T-helper 17 cell (primary cell): ENCODE results near the gene GOLT1B. TPM values are rescaled to one million over a fixed set of nuclear protein-coding genes. Genes with fewer than 3 reads are reported as not detected.

Experiments used
- ATAC-seq: fragments of 150-1000 bp; cut with Tn5 transposase; 2 replicates; pipeline ENCODE4 v1.10.0; 2021; ENCODE audit warnings: mild to moderate bottlenecking, moderate library complexity
- DNase-seq, 3 donors: peaks; one replicate each; pipeline versions ENCODE4 v3.0.0 to v3.0.0-alpha.2; 2020 to 2021
- H3K9me3 ChIP-seq: one replicate; pipeline ENCODE4 v1.7.0; 2013; ENCODE audit warnings: low read length, mild to moderate bottlenecking; ENCODE audit not compliant: control insufficient read depth, poor library complexity, severe bottlenecking
- H3K27ac Mint-ChIP-seq: one replicate; pipeline ENCODE4 v1.8.0; 2022; ENCODE audit warnings: mild to moderate bottlenecking, moderate library complexity, mixed read lengths
- H3K27me3 Mint-ChIP-seq: one replicate; pipeline ENCODE4 v1.8.0; 2022; ENCODE audit warnings: mixed read lengths
- H3K36me3 Mint-ChIP-seq: one replicate; pipeline ENCODE4 v1.8.0; 2022; ENCODE audit warnings: low read depth, mixed read lengths
- H3K4me1 Mint-ChIP-seq: one replicate; pipeline ENCODE4 v1.8.0; 2022; ENCODE audit warnings: mild to moderate bottlenecking, mixed read lengths
- H3K4me3 Mint-ChIP-seq: one replicate; pipeline ENCODE4 v1.8.0; 2022; ENCODE audit warnings: mild to moderate bottlenecking, moderate library complexity, mixed read lengths
- total RNA-seq, 4 donors: library from RNA in 2 of 4; stranded (reverse) in 2 of 4; gene quantifications; one replicate each; pipeline ENCODE4 v1.2.3 and lab custom pipeline; 2022 to 2026

Gene GOLT1B
- total RNA-seq, 2 donors from 2014 or later: 31.2 to 38.3 TPM

GRCh38 chr12:21559855-21560569 is 58.4 kb downstream of the GOLT1B start:
- H3K27ac Mint-ChIP-seq: no peak overlapping the region
- no peaks in the 10 kb centered on the region for H3K9me3 ChIP-seq
- no peaks in the 10 kb centered on the region for H3K4me1 Mint-ChIP-seq
- H3K27me3 Mint-ChIP-seq: no peaks in the 10 kb centered on the region
- peaks cover 3% of the 10 kb centered on the region for H3K36me3 Mint-ChIP-seq
- no peak for DNase-seq
- no peak overlapping the region for H3K4me3 Mint-ChIP-seq
- no peak for ATAC-seq

GRCh38 chr12:21561158-21561557 is 59.6 kb downstream of the GOLT1B start:
- Mint-ChIP-seq H3K27ac (no peak overlapping the region), H3K4me1 (no peaks in the 10 kb centered on the region), H3K27me3 (no peaks in the 10 kb centered on the region), H3K36me3 (peaks cover 3% of the 10 kb centered on the region), H3K4me3 (no peak overlapping the region)
- ATAC-seq (no peak), DNase-seq (no peak)
- no peaks in the 10 kb centered on the region for H3K9me3 ChIP-seq

- Mint-ChIP-seq H3K27ac (no peak overlapping the region), H3K4me3 (no peak overlapping the region), H3K4me1 (no peaks in the 10 kb centered on the region), H3K27me3 (no peaks in the 10 kb centered on the region), H3K36me3 (peaks cover 3% of the 10 kb centered on the region)
- ATAC-seq: no peak
- H3K9me3 ChIP-seq: no peaks in the 10 kb centered on the region
- DNase-seq: no peak
Measured at GRCh38 chr12:21562859-21563258, 61.3 kb downstream of the GOLT1B start.

GRCh38 chr12:21566223-21566906 is 64.8 kb downstream of the GOLT1B start:
- no peaks in the 10 kb centered on the region for H3K27me3 Mint-ChIP-seq
- no peak for DNase-seq
- peaks cover 3% of the 10 kb centered on the region for H3K36me3 Mint-ChIP-seq

GRCh38 chr12:21566907-21567394 is 65.4 kb downstream of the GOLT1B start:
- Mint-ChIP-seq H3K4me3 (no peak overlapping the region), H3K27me3 (no peaks in the 10 kb centered on the region), H3K27ac (no peak overlapping the region), H3K4me1 (no peaks in the 10 kb centered on the region), H3K36me3 (peaks cover 3% of the 10 kb centered on the region)
- DNase-seq (no peak), ATAC-seq (no peak)
- H3K9me3 ChIP-seq: no peaks in the 10 kb centered on the region

More at GRCh38 chr12:21566223-21566906, 64.8 kb downstream of the GOLT1B start:
- Mint-ChIP-seq H3K4me1 (no peaks in the 10 kb centered on the region), H3K27ac (no peak overlapping the region), H3K4me3 (no peak overlapping the region)
- no peaks in the 10 kb centered on the region for H3K9me3 ChIP-seq
- no peak for ATAC-seq

Other genes with a start within 250 kb of the GOLT1B start
- gene SLCO1A2, start 166.9 kb upstream of the GOLT1B start, total RNA-seq: not detected
- gene IAPP, start 128.9 kb upstream of the GOLT1B start, total RNA-seq: not detected
- gene PYROXD1, start 64.1 kb upstream of the GOLT1B start, total RNA-seq: 10 to 100 TPM; 53.9 to 57.5 TPM
- 10 to 100 TPM; 23.8 to 28.0 TPM for gene RECQL, start 154 bp upstream of the GOLT1B start, total RNA-seq
- 1 to 10 TPM in 1 of 2 donors, not detected in 1; 5.6 TPM for gene SPX, start 24.5 kb downstream of the GOLT1B start, total RNA-seq
- gene GYS2, start 103.1 kb downstream of the GOLT1B start, total RNA-seq: under 1 TPM in 1 of 2 donors, not detected in 1; 0.15 TPM
- gene LDHB, start 156.1 kb downstream of the GOLT1B start, total RNA-seq: 100 to 1,000 TPM; 767 to 787 TPM